GM12878 (cell line): ENCODE data around the gene TRPC4.

Source experiments
- NRF1 ChIP-seq: conservative IDR thresholded peaks from 2 replicates; pipeline ENCODE4 v1.6.1; 2011; ENCODE audit warnings: mild to moderate bottlenecking, low read depth, low read length, improper control_type of control experiment
- SIX5 ChIP-seq: IDR thresholded peaks from 2 replicates; pipeline ENCODE4 v1.6.1; 2011; ENCODE audit warnings: mild to moderate bottlenecking, low read depth, low read length, moderate library complexity; ENCODE audit not compliant: severe bottlenecking
- TF ChIP-seq, protein P1 (sequence below): IDR thresholded peaks from 2 replicates; pipeline ENCODE4 v1.6.1; 2012; ENCODE audit warnings: low read depth, low read length, improper control_type of control experiment

DNA sequence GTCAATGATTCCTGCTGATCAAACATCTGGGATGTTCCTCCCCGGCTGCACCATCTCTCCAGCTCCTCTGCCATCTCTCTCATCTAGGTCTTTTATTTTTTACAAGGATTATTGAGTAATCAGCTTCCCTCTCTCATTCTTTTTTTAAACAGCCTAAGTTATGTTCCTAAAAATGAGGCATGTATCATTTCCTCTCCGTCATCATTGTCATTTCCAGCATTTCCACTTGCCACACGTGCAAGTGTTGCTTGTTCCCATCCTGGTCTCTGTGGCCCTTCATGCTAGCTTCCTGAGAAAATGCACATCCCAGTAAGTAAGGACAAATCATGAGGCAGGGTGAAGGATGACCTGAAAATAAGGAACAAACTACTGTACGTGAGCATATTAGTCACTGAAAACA lies 168.3 kb downstream of the TRPC4 start:
- TF ChIP-seq SIX5 (no peak), NRF1 (no peak)
- TF ChIP-seq, protein P1, sequence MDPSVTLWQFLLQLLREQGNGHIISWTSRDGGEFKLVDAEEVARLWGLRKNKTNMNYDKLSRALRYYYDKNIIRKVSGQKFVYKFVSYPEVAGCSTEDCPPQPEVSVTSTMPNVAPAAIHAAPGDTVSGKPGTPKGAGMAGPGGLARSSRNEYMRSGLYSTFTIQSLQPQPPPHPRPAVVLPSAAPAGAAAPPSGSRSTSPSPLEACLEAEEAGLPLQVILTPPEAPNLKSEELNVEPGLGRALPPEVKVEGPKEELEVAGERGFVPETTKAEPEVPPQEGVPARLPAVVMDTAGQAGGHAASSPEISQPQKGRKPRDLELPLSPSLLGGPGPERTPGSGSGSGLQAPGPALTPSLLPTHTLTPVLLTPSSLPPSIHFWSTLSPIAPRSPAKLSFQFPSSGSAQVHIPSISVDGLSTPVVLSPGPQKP, result no peak
